GM21825 (cell line): Measurements from ENCODE around the gene IFT80.

Experiments used
- ATAC-seq: cut with Tn5 transposase; IDR thresholded peaks from one replicate; pipeline ENCODE4 v1.9.1; 2021; ENCODE audit warnings: mild to moderate bottlenecking, moderate library complexity; ENCODE audit not compliant: unreplicated experiment

The IFT80 gene

GRCh38 chr3:160399125-160400029 lies at the start of gene IFT80, which contains the start of gene SMC4:
TSS of gene IFT80 (minus strand) at chr3:160399225. CDS start at chr3:160384600, 14,625 bp downstream.
TSS of gene SMC4 (plus strand) at chr3:160399650. CDS start at chr3:160400827, 1,177 bp downstream.
- ATAC-seq: peak; percentile 95

GRCh38 chr3:160447544-160447943 lies 48.5 kb upstream of the IFT80 start:
- ATAC-seq: no peak

- no peak for ATAC-seq
Measured at GRCh38 chr3:160446522-160447056, 47.6 kb upstream of the IFT80 start.

GRCh38 chr3:160445854-160446253 lies 46.8 kb upstream of the IFT80 start:
- ATAC-seq: no peak

GRCh38 chr3:160444411-160444810 lies 45.4 kb upstream of the IFT80 start:
- ATAC-seq: no peak

- no peak for ATAC-seq
Measured at GRCh38 chr3:160440687-160441086, 41.7 kb upstream of the IFT80 start.

- no peak for ATAC-seq
Measured at GRCh38 chr3:160437083-160437455, 38.0 kb upstream of the IFT80 start.

- ATAC-seq: no peak
Measured at GRCh38 chr3:160435747-160436146, 36.7 kb upstream of the IFT80 start.

GRCh38 chr3:160435095-160435494 lies 36.1 kb upstream of the IFT80 start:
- ATAC-seq: no peak

GRCh38 chr3:160434071-160434470 lies 35.0 kb upstream of the IFT80 start:
- ATAC-seq: no peak

GRCh38 chr3:160427832-160428424 lies 28.9 kb upstream of the IFT80 start:
- ATAC-seq: no peak

- no peak for ATAC-seq
Measured at GRCh38 chr3:160417311-160417710, 18.3 kb upstream of the IFT80 start.

GRCh38 chr3:160413613-160414248 lies 14.7 kb upstream of the IFT80 start:
- ATAC-seq: peak; percentile 78

GRCh38 chr3:160412477-160412876 lies 13.5 kb upstream of the IFT80 start:
- ATAC-seq: no peak

- ATAC-seq: no peak
Measured at GRCh38 chr3:160409812-160410610, 11.0 kb upstream of the IFT80 start.

GRCh38 chr3:160403796-160404470 lies 4.9 kb upstream of the IFT80 start:
- no peak for ATAC-seq

GRCh38 chr3:160403028-160403545 lies 4.1 kb upstream of the IFT80 start:
- no peak for ATAC-seq

- no peak for ATAC-seq
Measured at GRCh38 chr3:160402221-160403027, 3.4 kb upstream of the IFT80 start.
